Chondrocyte (in vitro differentiated cells): ENCODE data around the gene GOLGA8N. TPM values are rescaled to one million over a fixed set of nuclear protein-coding genes. Genes with fewer than 3 reads are reported as not detected.
"Not testable (repeated sequence)": the region's sequence is repeated elsewhere in the genome, so short reads cannot be mapped to it uniquely, and the experiment has no call there.

Source experiments
- DNase-seq: peaks from one replicate; pipeline ENCODE4 v3.0.0; 2021; ENCODE audit warnings: mixed read lengths, low spot score
- H3K27ac Mint-ChIP-seq: one replicate; pipeline ENCODE4 v1.8.0; 2021; ENCODE audit warnings: mild to moderate bottlenecking, moderate library complexity, mixed read lengths; ENCODE audit not compliant: unreplicated experiment
- H3K27me3 Mint-ChIP-seq: 2 replicates; pipeline ENCODE4 v1.8.0; 2021; ENCODE audit warnings: low read depth, mixed read lengths
- H3K36me3 Mint-ChIP-seq: 2 replicates; pipeline ENCODE4 v1.8.0; 2021; ENCODE audit warnings: low read depth, mixed read lengths
- H3K4me1 Mint-ChIP-seq: 2 replicates; pipeline ENCODE4 v1.8.0; 2021; ENCODE audit warnings: low read depth, mild to moderate bottlenecking, mixed read lengths
- H3K4me3 Mint-ChIP-seq: one replicate; pipeline ENCODE4 v1.8.0; 2021; ENCODE audit warnings: mild to moderate bottlenecking, moderate library complexity, mixed read lengths; ENCODE audit not compliant: unreplicated experiment
- H3K9me3 Mint-ChIP-seq: 2 replicates; pipeline ENCODE4 v1.8.0; 2021; ENCODE audit warnings: low read depth, mixed read lengths
- total RNA-seq: library from RNA; stranded (reverse); gene quantifications from 3 replicates; pipeline ENCODE4 v1.2.1, GENCODE V29; 2021
- TF ChIP-seq, protein P1 (sequence below): fragments of 200-600 bp; sonication (generic); IDR thresholded peaks from 2 replicates; pipeline ENCODE4 v1.5.0; 2021; ENCODE audit warnings: antibody characterized with exemption, mild to moderate bottlenecking, moderate library complexity

The GOLGA8N gene
- total RNA-seq, 1 donor from 2014 or later: 6.8 TPM

GRCh38 chr15:32615871-32616426 is 22.7 kb downstream of the GOLGA8N start:
- not testable (repeated sequence) for H3K27me3 Mint-ChIP-seq, DNase-seq, H3K36me3 Mint-ChIP-seq, H3K9me3 Mint-ChIP-seq
- H3K4me3 Mint-ChIP-seq: peak overlapping the region; percentile 99
- peak overlapping the region; percentile 98 for H3K27ac Mint-ChIP-seq
- peaks cover 22% of the 10 kb centered on the region for H3K4me1 Mint-ChIP-seq

DNA sequence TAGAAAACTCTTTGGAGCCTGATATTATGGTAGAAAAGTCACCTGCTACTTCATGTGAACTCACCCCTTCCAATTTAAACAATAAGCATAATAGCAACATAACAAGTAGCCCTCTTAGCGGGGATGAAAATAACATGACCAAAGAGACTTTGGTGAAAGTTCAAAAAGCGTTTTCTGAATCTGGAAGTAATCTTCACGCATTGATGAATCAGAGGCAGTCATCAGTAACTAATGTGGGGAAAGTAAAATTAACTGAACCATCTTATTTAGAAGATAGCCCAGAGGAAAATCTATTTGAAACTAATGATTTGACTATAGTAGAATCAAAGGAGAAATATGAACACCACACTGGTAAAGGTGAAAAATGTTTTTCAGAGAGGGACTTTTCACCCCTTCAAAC is 43.2 kb downstream of the GOLGA8N start:
- TF ChIP-seq, protein P1, sequence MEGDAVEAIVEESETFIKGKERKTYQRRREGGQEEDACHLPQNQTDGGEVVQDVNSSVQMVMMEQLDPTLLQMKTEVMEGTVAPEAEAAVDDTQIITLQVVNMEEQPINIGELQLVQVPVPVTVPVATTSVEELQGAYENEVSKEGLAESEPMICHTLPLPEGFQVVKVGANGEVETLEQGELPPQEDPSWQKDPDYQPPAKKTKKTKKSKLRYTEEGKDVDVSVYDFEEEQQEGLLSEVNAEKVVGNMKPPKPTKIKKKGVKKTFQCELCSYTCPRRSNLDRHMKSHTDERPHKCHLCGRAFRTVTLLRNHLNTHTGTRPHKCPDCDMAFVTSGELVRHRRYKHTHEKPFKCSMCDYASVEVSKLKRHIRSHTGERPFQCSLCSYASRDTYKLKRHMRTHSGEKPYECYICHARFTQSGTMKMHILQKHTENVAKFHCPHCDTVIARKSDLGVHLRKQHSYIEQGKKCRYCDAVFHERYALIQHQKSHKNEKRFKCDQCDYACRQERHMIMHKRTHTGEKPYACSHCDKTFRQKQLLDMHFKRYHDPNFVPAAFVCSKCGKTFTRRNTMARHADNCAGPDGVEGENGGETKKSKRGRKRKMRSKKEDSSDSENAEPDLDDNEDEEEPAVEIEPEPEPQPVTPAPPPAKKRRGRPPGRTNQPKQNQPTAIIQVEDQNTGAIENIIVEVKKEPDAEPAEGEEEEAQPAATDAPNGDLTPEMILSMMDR: no peak

DNA sequence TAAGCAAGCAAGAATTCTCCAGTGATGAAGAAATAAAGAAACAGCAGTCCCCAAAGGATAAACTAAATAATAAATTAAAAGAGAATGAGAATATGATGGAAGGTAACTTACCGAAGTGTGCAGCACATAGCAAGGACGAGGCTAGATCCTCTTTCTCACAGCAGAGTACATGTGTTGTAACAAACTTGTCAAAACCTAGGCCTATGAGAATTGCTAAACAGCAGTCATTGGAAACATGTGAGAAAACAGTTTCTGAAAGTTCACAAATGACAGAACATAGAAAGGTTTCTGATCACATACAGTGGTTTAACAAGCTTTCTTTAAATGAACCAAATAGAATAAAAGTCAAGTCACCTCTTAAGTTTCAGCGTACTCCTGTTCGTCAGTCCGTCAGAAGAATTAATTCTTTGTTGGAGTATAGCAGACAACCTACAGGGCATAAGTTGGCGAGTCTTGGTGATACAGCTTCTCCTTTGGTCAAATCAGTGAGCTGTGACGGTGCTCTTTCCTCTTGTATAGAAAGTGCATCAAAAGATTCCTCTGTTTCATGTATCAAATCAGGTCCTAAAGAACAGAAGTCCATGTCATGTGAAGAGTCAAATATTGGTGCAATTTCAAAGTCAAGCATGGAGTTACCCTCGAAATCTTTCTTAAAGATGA is 43.8 kb downstream of the GOLGA8N start:
- Mint-ChIP-seq H3K27me3 (no peaks in the 10 kb centered on the region), H3K36me3 (peaks cover 11% of the 10 kb centered on the region), H3K4me3 (no peak overlapping the region), H3K9me3 (no peaks in the 10 kb centered on the region), H3K4me1 (peaks cover 4% of the 10 kb centered on the region), H3K27ac (no peak overlapping the region)
- TF ChIP-seq, protein P1: no peak
- no peak for DNase-seq

More for the DNA sequence above, 43.2 kb downstream of the GOLGA8N start:
- peaks cover 11% of the 10 kb centered on the region for H3K36me3 Mint-ChIP-seq
- H3K4me3 Mint-ChIP-seq: no peak overlapping the region
- H3K9me3 Mint-ChIP-seq: no peaks in the 10 kb centered on the region
- H3K27ac Mint-ChIP-seq: no peak overlapping the region
- no peak for DNase-seq
- no peaks in the 10 kb centered on the region for H3K27me3 Mint-ChIP-seq
- peaks cover 9% of the 10 kb centered on the region for H3K4me1 Mint-ChIP-seq

GRCh38 chr15:32637704-32638103 is 44.4 kb downstream of the GOLGA8N start:
- peaks cover 4% of the 10 kb centered on the region for H3K4me1 Mint-ChIP-seq
- H3K27ac Mint-ChIP-seq: no peak overlapping the region
- H3K36me3 Mint-ChIP-seq: peaks cover 11% of the 10 kb centered on the region
- no peaks in the 10 kb centered on the region for H3K27me3 Mint-ChIP-seq
- TF ChIP-seq, protein P1: no peak
- no peak for DNase-seq
- no peak overlapping the region for H3K4me3 Mint-ChIP-seq
- no peaks in the 10 kb centered on the region for H3K9me3 Mint-ChIP-seq

DNA sequence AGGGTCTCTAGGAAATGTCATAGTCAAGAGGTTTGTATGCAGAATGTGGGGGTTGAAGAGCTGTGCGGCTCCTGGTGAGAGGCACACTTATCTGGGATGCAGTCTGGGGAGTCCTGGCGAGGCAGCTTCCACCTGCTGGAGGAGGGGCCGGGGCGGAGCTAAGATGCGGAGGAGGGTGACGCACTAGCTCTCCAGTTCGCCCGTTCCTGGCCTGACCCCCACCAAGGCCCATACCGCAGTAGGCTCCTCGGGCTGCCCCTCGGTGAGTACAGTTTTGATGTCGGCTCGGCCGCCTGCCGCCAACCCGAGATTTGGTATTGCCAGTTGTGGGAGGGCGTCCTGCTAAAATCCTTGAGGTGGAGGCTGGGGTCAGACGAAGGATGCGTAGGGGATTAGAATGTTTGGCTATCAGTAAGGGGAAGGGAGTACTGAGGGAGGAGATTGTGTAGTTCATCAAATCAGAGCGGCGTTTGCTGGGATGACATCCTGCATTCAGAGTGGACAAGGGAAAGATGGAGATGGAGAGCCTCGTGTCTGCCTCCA is 48.3 kb downstream of the GOLGA8N start, which contains the start of gene SCG5:
Gene SCG5 (plus strand): TSS at position 194 of the 543 bp plus-strand sequence. CDS start 1,883 bp downstream, outside the sequence.
- Mint-ChIP-seq H3K27ac (no peak within 1 kb of the TSS), H3K9me3 (no peaks in the 10 kb centered on the region), H3K4me3 (peak within 1 kb of the TSS; percentile 66), H3K4me1 (peaks cover 9% of the 10 kb centered on the region), H3K27me3 (no peaks in the 10 kb centered on the region), H3K36me3 (peaks cover 3% of the 10 kb centered on the region)
- no peak for DNase-seq
- TF ChIP-seq, protein P1: no peak
